GM11168 (cell line): Measurements from ENCODE around the gene CXADR.

Experiments
- in situ Hi-C: fragments of 300-500 bp; cut with MboI; formaldehyde crosslinking; loops from one replicate; pipeline ENCODE4 v1.12.0; 2022; ENCODE audit warnings: low sequenced_read_pairs; ENCODE audit not compliant: unreplicated experiment

Gene CXADR

DNA sequence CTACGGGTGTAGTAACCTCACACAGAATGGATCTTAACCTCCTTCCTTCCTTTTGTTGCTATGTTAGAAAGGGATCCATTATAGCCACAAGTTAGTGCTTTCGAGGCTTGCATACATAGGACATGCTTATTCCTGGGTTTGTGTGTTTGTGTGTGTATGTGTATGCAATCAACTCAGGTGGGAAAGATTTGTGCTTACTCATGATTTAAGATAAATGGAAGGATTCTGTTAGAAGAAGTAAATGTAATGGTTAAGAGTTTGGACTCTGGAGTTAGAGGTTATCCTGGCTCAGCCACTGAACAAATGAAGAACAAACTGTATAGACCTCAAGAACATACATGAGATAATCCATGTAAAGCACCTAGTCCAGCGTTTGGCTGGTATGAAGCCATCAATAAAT lies 71.1 kb downstream of the CXADR start:
- in situ Hi-C loops = no loop called here

DNA sequence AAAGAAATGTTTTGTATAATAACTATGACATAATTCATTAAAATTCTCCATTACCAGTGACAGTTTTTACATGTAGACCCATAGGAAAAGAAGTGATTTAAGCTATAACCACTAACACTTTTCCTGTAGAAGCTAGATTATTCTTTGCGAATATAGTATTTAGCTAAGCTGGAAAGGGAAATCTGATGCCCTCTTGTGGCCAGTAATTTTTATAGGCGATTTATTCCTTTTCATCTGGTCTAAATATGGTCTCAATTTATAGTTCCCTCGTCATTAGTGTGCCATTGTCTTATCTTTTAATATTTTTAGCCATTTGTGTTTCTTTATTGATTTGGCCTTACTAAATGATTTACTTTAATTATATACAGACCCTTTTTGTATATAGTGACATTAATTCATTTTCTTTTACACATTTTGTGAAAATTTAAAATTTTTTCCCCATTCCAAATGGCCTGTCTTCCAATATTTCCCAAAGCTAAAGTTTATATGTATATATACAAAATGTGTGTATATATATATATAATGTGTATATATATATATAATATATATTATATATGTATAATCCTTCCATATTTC lies 73.1 kb downstream of the CXADR start:
- in situ Hi-C loops = no loop called here

GRCh38 chr21:17590430-17590829 lies 77.6 kb downstream of the CXADR start:
- in situ Hi-C loops = no loop called here

DNA sequence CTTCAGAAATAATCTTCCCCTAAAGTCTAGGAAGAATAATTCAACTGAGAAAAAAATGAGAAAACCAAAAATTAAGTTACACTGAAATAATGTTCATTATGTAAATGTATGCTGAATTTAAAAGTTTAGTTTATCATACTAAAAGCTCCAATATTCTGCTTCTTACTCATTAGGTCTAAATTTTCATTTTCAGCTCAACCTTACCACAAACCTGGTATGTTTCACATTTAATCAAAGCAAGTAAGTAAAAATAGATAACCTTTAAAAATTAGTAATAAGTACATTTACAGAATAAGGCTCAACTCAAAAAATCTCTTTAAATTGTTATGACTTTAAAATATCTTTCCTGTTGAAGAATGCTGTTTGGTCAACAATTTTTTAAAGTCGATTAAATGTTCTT lies 84.8 kb downstream of the CXADR start:
- in situ Hi-C loops = no loop called here

DNA sequence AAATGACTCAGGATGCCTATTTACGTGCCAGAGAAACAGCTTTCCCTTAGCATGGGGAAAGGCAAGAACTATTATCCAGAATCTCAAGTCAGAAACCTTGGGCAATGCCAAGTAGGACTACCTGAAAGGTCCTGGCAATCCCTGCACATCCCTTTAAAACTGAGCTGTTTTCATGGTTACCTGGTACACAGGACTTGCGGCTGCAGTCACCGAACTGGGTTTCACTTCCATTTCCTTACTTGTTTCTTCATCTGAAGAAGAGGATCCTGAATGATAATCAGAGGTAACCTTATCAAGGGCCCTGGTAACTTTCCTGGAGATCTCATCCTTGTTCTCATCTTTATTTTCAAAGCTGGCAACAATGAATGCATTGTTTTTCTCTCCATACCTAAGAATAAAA lies 85.6 kb downstream of the CXADR start:
- in situ Hi-C loops = no loop called here

DNA sequence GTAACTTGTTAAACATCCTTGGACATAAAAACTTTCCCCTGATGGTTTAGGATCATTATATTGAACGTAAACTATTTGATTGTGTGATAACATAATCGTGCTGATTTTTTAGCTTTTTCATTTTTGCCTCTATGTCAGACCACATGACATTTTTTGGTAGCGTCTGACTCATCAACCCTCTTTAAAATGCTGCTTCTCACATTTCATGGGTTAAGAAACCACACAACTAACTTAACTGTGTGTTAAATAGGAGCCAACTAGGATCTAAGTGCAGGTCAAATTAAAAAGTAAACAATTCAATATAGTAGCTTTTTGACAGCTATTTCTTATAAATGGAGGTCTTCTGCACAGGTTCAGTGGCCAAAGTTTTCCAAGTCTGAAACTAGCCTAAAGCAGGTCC lies 90.0 kb downstream of the CXADR start:
- in situ Hi-C loops = no loop called here

- in situ Hi-C loops = no loop called here
Measured at GRCh38 chr21:17607684-17608083, 94.8 kb downstream of the CXADR start.

- in situ Hi-C loops = no loop called here
Measured at GRCh38 chr21:17609681-17610080, 96.8 kb downstream of the CXADR start.

- in situ Hi-C loops = no loop called here
Measured at GRCh38 chr21:17610911-17611310, 98.1 kb downstream of the CXADR start.

GRCh38 chr21:17611414-17612022 lies 98.7 kb downstream of the CXADR start:
- in situ Hi-C loops = no loop called here

DNA sequence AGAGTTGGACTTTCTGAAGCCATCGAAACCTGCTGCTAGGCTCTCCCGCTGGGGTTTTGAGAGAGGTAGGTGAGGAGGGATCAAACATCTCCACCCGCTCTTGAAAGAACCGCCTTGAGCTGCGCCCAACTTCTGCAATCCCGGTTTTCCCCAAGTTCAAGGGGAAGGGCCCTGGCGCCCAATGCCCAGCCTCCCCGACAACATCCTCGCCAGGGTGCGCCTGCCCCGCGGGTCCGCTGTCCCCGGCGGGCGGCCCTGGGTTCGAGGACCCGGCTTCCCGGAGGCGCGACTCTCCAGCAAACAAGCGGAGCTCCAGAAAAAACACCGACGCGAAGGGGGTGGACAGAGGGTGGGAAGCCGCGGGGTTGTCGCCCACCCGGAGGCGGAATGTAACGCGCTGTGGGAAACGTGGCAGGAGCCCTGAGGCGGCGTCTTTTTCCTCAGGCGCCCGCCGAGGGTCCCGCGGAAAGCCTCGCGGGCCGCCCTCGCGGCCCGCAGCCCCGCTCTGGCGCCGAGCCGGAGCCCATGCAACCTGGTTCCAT lies 99.3 kb downstream of the CXADR start:
- in situ Hi-C loops = no loop called here

DNA sequence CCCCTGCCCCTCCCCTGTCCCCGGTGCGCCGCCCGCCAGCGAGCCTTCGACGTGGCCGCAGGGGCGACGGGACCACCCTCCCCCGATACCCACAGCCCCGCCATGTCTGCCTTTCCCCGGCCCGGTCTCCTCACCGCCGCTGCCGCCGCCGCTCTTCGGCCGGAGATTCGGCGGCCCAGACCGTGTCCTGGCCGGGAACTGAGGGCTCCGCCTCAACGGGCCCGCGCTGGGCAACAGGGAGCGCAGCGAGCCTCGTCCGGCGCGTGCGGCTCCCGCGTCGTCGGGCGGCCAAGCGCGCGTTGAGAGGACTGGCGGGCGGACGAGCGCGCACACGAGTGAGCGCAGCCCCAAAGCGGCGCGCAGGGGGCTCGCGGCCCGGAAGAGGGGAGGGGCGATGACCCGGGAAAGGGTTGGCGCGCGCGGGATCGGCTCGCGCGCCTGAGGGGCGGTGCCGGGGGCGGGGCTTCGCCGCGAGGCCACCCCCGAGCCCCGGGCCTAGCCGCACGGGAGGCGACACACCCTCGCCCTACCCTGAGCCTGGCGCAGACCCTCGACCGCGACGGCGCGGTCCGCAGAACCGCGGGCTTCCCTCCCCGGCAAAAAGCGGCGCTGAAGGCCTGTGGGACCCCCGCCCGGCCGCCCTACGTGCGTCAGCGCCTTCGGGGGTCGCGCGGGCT lies 99.9 kb downstream of the CXADR start, which contains the start of gene BTG3:
Gene BTG3, minus strand, starts transcription at position 337 of the 677 bp plus-strand sequence. CDS start 3,757 bp downstream, outside the sequence.
- in situ Hi-C loops = no loop called here

DNA sequence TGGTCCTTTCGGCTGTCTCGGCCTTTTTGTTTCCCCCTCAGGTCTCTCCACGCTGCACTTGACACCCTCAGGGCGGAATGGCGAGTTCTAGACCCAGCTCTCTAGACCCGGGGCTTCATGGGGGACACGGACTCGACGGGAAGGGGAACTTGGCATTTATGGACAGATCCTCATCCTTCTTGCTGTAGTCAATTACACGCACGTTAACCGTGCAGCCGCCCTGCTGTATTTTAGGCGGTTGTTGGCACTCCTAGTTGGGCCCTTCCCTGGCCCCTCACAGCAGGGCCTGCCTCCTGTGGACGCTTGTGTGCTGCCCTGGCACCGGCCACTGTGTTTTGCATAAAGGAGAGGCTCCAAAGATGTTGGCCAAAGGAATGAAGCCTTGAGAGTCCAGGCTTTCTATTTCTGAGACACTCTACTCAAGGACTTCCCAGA lies 100.4 kb downstream of the CXADR start:
- in situ Hi-C loops = no loop called here

DNA sequence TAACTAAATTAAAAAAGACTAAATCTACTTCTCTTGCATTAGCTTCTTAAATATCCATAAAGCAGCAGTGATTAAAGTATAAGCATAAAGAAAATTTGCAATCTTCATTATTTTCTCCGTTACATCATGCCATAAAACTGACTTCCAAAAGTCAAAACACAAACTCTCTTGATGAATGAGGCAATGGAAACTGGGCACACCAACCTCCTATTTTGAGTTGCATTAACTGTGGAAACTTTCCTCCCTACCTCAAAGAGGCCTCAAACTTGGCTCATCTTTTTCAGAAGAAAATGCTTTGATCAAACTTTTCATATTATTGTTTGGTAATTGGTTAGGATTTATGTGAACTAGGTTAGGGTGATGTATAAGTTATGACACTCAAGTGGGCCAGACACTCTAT lies 104.0 kb downstream of the CXADR start:
- in situ Hi-C loops = no loop called here

GRCh38 chr21:17622018-17622417 lies 109.2 kb downstream of the CXADR start:
- in situ Hi-C loops = no loop called here

DNA sequence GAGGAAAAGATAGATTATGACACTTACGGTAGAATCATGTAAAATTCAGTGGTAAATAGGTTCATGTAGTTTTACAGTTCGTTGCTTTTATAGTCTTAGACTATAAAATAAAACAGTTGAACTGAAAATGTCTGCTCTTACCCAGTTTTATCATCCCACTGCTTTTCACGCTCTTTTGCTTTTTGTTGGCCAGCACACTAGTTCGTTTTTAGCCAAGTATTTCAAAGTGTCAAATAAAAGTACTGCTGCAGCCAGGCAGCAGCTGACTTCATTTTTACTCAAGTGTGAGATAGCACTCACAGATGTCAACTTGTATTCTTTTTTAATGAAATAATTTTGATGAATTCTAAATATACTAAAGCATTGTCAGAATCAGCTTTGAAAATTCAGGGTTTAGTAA lies 118.4 kb downstream of the CXADR start:
- in situ Hi-C loops = no loop called here

DNA sequence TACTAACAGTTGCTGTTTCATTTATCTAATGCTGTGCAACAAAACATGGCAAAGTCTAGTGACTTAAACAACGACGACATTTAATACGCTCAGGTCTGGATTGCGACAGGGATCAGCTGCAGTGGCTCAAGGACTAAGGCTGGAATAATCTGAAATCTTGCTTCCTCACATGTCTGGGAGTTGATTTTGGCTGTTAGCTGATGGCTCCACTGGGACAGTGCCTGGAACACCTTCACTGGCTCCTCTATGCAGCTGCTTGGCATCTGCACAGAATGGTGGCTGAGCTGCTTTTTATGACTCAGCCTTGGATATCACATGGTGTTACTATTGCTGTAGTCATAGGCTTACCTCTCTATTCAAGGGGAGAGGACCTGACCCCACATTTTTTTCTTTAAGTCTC lies 123.9 kb downstream of the CXADR start:
- in situ Hi-C loops = no loop called here

GRCh38 chr21:17640821-17641220 lies 128.0 kb downstream of the CXADR start:
- in situ Hi-C loops = no loop called here
